ENCODE results near the gene CEP83. TPM values are rescaled to one million over a fixed set of nuclear protein-coding genes. Genes with fewer than 3 reads are reported as not detected.
"Not testable (repeated sequence)": the region's sequence is repeated elsewhere in the genome, so short reads cannot be mapped to it uniquely, and the experiment has no call there.

CEP83 gene
- total RNA-seq, 1 donor from 2014 or later, result 37.7 TPM

DNA sequence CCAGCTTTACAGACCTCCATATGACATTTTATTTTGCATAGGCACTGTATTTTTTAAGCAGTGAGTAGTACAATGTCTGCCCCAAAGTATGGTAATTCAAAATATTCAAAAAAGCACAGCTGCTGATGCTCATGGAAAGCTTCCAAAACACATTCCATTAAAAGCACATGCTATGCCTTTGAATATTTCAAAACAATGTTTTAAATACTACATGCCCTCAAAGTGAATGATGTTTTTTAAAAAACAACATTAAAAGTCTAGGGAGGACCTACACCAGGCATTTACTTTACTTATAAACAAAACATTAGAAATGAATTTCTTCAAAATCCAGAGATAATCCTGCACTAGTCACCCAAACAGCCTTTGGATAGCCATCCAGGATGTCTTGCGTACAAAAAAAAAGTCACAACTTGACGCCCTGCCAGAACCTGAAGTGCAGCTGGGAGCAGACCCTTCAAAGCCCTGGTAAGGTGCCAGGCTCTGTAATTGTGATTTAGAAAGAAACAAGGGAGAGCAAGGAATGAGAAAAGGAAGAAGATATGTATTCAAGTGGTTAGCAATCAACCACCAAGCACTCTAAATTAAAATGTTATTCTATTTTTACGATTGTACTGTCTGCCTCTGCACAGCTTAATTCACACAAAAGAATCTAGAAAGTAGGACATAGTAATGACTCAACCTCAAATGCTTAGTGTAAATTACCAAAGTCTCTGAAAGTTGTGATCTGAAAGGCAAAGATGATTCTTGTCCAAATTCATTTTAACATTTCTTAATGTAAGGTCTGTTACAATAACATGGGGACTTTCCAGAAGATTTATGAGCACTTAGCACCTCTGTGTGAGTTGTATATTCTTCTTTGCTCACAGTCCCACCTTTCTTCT, 31.9 kb downstream of the CEP83 start:
- Mint-ChIP-seq H3K27ac (peak overlapping the region; percentile 49), H3K36me3 (ENCODE audit: low read depth) (peaks cover 54% of the 10 kb centered on the region), H3K4me1 (ENCODE audit: low read depth) (peaks cover 18% of the 10 kb centered on the region), H3K4me3 (no peak overlapping the region), H3K9me3 (peaks cover 42% of the 10 kb centered on the region), H3K27me3 (ENCODE audit: insufficient read depth) (no peaks in the 10 kb centered on the region)
- no peak for DNase-seq (ENCODE audit: low spot score)
- intact Hi-C loops (cut with micrococcal nuclease), result loop anchor here (1.0 to 2.0 kb wide), 5 partner anchors 32 to 219 kb away; partner anchors contain the start of gene CEP83

DNA sequence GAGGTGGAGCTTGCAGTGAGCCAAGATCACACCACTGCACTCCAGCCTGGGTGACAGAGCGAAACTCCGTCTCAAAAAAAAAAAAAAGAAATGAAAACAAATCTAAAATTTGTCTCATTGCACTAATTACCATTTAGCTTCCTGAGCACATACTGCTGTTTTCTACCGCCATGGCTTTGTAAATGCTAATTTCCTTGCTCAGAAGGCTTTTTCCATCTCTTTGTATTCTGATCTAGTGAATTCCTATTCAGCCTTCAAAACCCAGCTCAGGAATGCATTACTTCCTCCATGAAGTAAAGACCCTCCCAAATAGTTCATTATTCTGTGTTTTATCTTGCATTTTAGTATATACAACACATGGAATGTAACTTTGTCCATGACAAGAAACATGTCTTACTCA, 33.6 kb downstream of the CEP83 start:
- no peak overlapping the region for H3K4me3 Mint-ChIP-seq
- no peaks in the 10 kb centered on the region for H3K27me3 Mint-ChIP-seq (ENCODE audit: insufficient read depth)
- H3K36me3 Mint-ChIP-seq (ENCODE audit: low read depth), result peaks cover 53% of the 10 kb centered on the region
- H3K4me1 Mint-ChIP-seq (ENCODE audit: low read depth), result peaks cover 18% of the 10 kb centered on the region
- DNase-seq (ENCODE audit: low spot score), result no peak
- H3K9me3 Mint-ChIP-seq, result peaks cover 50% of the 10 kb centered on the region
- intact Hi-C loops (cut with micrococcal nuclease), result no loop called here
- no peak overlapping the region for H3K27ac Mint-ChIP-seq

DNA sequence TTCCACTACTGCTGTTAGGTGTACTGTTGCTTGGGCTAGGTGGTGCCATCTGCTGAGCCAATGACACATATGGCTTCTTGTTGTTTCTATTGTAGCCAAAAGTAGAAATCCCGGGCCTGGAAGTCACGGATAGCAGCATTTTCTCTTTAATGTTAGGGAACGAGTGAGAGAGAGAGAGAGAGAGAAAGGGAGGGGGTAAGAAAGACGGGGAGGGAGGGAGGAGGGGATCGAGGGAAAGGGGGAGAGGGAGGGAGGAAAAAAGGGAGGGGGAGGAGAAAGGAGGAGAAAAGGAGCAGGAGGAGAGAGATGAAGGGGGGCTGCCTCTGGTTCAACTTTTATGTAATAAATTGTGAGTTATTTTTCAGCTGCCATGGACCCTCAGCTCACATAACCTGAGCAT, 34.8 kb downstream of the CEP83 start:
- intact Hi-C loops (cut with micrococcal nuclease); DNase-seq (ENCODE audit: low spot score); H3K27ac Mint-ChIP-seq; H3K27me3 Mint-ChIP-seq (ENCODE audit: insufficient read depth); H3K4me3 Mint-ChIP-seq: not testable (repeated sequence)
- H3K36me3 Mint-ChIP-seq (ENCODE audit: low read depth), result peaks cover 42% of the 10 kb centered on the region
- H3K4me1 Mint-ChIP-seq (ENCODE audit: low read depth), result peaks cover 12% of the 10 kb centered on the region
- peaks cover 37% of the 10 kb centered on the region for H3K9me3 Mint-ChIP-seq

DNA sequence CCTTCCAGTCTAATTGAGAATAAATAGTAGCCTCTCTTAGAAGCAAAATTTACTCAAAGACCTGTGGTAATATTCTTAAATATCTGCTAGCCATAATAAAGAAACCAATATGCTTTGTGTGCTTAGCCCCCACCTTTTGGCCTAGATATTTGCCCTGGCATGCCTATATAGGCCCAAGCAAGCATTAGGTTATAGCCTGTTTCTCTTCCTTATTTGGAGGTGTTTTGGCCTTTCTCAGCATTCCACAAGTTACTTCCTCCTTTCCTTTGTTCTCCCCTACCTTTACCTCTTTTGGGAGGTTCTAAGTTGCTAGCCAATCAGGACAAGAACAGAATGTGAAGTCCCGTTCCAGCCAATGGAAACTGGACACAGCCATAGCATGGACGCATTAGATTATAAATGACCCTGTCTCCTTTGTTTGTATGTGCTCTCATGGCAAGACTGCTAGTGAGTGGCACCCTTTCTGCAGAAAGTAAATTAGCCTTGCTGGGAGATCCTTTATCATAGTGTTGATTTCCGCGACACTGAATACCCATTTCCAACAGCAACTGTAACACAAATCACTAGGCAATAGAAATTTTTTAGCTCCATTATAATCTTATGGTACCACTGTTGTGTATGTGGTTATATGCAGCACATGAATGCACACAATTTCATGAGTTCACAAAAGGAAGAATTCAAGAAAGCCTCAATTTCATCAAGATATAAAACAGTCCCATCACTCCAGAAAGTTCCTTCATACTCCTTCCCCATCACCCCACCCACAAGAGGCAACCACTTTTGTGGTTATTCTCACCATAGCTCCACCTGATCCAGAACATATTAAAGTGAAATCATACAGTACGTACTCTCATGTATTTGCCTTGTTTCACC, 37.6 kb downstream of the CEP83 start:
- H3K4me3 Mint-ChIP-seq, result no peak overlapping the region
- H3K27ac Mint-ChIP-seq, result peak overlapping the region; percentile 1
- H3K27me3 Mint-ChIP-seq (ENCODE audit: insufficient read depth), result no peaks in the 10 kb centered on the region
- DNase-seq (ENCODE audit: low spot score), result no peak
- peaks cover 54% of the 10 kb centered on the region for H3K9me3 Mint-ChIP-seq
- intact Hi-C loops (cut with micrococcal nuclease), result no loop called here
- H3K4me1 Mint-ChIP-seq (ENCODE audit: low read depth), result peaks cover under 1% of the 10 kb centered on the region
- peaks cover 43% of the 10 kb centered on the region for H3K36me3 Mint-ChIP-seq (ENCODE audit: low read depth)

DNA sequence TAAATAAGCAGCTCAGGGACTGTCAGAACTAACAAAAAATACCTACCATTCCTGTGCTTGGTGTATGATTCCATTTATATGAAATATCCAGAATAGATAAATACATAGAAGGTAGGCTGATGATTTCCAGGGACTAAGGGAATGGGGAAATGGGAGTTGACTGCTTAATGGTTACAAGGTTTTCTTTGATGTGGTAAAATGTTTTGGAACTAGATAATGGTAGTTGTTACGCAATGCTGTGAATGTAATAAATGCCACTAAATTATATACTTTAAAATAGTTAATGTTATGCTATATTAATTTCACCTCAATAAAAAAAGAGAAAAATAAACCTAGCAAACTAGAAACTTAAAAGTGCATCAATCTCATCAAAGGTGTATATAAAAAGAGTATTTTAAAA, 41.1 kb downstream of the CEP83 start:
- Mint-ChIP-seq H3K4me3 (no peak overlapping the region), H3K27me3 (ENCODE audit: insufficient read depth) (no peaks in the 10 kb centered on the region), H3K36me3 (ENCODE audit: low read depth) (peaks cover 25% of the 10 kb centered on the region), H3K9me3 (peaks cover 44% of the 10 kb centered on the region), H3K27ac (no peak overlapping the region), H3K4me1 (ENCODE audit: low read depth) (no peaks in the 10 kb centered on the region)
- intact Hi-C loops (cut with micrococcal nuclease), result no loop called here
- no peak for DNase-seq (ENCODE audit: low spot score)

DNA sequence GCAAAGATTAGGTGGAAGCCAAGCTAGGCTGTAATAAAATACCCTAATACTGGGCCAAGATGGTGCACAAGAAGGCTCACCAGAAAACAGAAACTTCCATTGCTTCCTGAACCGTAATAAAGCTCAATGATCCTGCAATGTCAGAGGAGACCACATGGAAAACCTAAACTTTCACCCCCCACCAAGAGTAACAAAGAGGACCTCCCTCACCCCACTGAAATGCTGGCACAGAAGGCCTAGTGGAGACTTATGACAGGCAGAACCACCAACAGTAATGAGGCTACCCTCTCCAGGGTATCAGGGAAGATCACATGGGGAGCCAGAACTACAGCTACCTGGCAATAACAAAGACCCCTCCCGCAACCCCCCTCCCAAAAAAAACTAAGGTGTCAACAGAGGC, 43.1 kb downstream of the CEP83 start:
- peaks cover 15% of the 10 kb centered on the region for H3K36me3 Mint-ChIP-seq (ENCODE audit: low read depth)
- peaks cover 28% of the 10 kb centered on the region for H3K9me3 Mint-ChIP-seq
- H3K4me1 Mint-ChIP-seq (ENCODE audit: low read depth), result no peaks in the 10 kb centered on the region
- H3K27ac Mint-ChIP-seq, result no peak overlapping the region
- intact Hi-C loops (cut with micrococcal nuclease), result no loop called here
- no peak for DNase-seq (ENCODE audit: low spot score)
- no peak overlapping the region for H3K4me3 Mint-ChIP-seq
- H3K27me3 Mint-ChIP-seq (ENCODE audit: insufficient read depth), result no peaks in the 10 kb centered on the region

DNA sequence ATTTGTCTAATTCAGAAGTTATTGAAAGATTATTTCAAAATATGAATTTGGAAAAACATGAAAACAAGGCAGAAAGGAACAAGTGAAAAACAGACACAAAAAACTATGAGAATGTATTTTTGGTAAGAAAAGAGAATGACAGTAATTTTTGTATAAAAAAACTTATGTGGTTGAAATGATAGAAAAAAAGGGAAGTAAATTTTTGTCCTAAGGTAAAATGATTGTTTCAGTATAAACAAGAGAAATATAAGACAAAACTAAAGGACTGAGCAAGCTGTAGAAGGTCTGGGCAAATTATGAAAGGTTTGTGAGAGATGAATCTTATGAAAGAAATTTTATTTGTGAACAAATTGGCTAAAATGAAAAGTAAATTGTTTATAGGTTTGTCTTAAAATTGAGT, 44.6 kb downstream of the CEP83 start:
- no peak overlapping the region for H3K27ac Mint-ChIP-seq
- intact Hi-C loops (cut with micrococcal nuclease), result no loop called here
- no peak for DNase-seq (ENCODE audit: low spot score)
- H3K4me1 Mint-ChIP-seq (ENCODE audit: low read depth), result no peaks in the 10 kb centered on the region
- no peaks in the 10 kb centered on the region for H3K27me3 Mint-ChIP-seq (ENCODE audit: insufficient read depth)
- no peak overlapping the region for H3K4me3 Mint-ChIP-seq
- H3K9me3 Mint-ChIP-seq, result peaks cover 26% of the 10 kb centered on the region
- H3K36me3 Mint-ChIP-seq (ENCODE audit: low read depth), result peaks cover 16% of the 10 kb centered on the region

DNA sequence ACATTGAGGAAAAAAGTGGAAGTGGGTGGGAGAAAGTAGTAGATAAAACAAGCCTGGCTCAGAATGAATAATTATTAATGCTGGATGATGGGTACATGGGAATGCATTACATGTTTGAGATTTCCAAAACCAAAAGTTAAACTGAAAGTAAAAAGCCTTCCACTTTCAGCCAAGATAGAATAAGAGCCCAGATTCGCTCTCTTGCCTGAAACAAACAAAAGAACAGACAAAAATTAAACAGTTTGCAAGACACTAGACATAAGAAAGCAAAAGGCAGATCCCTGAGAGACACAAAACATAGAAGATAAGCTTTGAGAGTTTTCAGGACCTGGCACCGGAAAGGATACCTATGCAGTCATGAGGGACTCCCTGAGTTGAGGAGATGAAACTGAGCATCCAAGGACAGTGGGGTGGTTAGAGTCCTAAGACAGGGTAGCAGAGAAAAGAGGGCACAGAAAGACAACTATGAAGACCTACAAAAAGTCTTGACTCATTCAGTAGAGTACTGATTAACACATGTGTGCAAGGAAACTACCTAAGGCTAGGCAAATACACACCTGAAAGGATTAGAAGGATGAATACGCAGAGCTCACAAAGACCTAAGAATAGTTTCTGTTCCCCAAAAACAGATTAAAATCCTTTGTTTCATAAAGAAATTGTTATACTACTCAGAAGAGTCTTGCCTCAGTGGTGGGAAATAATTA, 54.1 kb downstream of the CEP83 start:
- Mint-ChIP-seq H3K27me3 (ENCODE audit: insufficient read depth) (no peaks in the 10 kb centered on the region), H3K9me3 (peaks cover 7% of the 10 kb centered on the region), H3K36me3 (ENCODE audit: low read depth) (peaks cover 17% of the 10 kb centered on the region), H3K4me3 (no peak overlapping the region), H3K4me1 (ENCODE audit: low read depth) (peaks cover 14% of the 10 kb centered on the region), H3K27ac (peak overlapping the region; percentile 33)
- intact Hi-C loops (cut with micrococcal nuclease), result no loop called here
- no peak for DNase-seq (ENCODE audit: low spot score)

DNA sequence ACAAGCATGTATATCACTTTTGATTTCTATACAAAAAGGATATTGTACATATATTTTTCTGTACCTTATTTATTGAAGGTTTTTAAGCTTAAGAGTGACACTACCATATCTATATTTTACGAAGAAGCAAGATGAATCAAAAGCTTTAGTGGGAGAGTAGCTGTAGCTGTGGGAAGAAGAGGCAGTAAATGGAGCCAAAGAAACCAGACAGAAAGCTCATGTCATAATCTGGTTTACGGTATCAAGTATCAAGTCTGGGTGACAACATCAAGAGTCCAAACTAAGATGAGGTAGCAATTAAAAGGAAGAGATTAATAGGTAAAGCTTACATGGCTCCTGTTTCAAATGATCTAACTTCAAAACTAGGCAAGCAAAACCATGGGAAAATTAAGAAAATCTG, 54.8 kb downstream of the CEP83 start:
- Mint-ChIP-seq H3K4me1 (ENCODE audit: low read depth) (peaks cover 14% of the 10 kb centered on the region), H3K4me3 (no peak overlapping the region), H3K9me3 (peaks cover 14% of the 10 kb centered on the region), H3K27me3 (ENCODE audit: insufficient read depth) (no peaks in the 10 kb centered on the region), H3K36me3 (ENCODE audit: low read depth) (peaks cover 23% of the 10 kb centered on the region), H3K27ac (no peak overlapping the region)
- intact Hi-C loops (cut with micrococcal nuclease), result no loop called here
- no peak for DNase-seq (ENCODE audit: low spot score)

DNA sequence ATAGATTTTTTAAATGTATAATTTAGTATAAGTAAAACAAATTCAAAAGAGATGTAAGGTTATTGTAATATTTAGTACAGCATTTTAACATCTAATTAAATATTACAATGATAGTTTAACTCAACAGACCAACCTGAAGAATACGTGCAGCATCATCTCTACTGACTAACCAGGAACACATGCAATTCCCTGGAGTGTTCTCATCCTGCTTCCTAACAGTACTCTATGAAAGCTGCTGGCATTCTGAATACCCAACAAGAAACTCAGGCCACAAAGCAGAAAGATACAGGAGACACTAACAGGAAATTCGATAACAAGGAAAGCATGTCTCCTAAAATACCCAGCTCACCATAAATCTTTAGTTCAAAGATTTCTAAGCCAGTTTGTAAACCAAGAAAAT, 58.3 kb downstream of the CEP83 start:
- H3K36me3 Mint-ChIP-seq (ENCODE audit: low read depth), result peaks cover 42% of the 10 kb centered on the region

DNA sequence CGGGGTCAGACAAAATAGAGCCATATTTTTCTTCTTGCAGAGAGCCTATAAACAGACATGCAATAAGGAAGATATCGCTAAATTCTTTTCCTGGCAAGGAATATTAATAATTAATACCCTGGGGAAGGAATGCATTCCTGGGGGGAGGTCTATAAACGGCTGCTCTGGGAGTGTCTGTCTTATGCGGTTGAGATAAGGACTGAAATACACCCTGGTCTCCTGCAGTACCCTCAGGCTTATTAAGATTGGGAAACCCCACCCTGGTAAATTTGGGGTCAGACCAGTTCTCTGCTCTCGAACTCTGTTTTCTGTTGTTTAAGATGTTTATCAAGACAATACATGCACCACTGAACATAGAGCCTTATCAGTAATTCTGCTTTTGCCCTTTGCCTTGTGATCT, 61.0 kb downstream of the CEP83 start:
- intact Hi-C loops (cut with micrococcal nuclease); H3K27me3 Mint-ChIP-seq (ENCODE audit: insufficient read depth); H3K27ac Mint-ChIP-seq; DNase-seq (ENCODE audit: low spot score); H3K4me1 Mint-ChIP-seq (ENCODE audit: low read depth); H3K4me3 Mint-ChIP-seq: not testable (repeated sequence)
- H3K9me3 Mint-ChIP-seq, result peaks cover 38% of the 10 kb centered on the region
- peaks cover 43% of the 10 kb centered on the region for H3K36me3 Mint-ChIP-seq (ENCODE audit: low read depth)

More for the DNA sequence above, 58.3 kb downstream of the CEP83 start:
- Mint-ChIP-seq H3K27me3 (ENCODE audit: insufficient read depth) (no peaks in the 10 kb centered on the region), H3K27ac (no peak overlapping the region), H3K4me3 (no peak overlapping the region), H3K9me3 (peaks cover 34% of the 10 kb centered on the region), H3K4me1 (ENCODE audit: low read depth) (peaks cover 14% of the 10 kb centered on the region)
- intact Hi-C loops (cut with micrococcal nuclease), result no loop called here
- no peak for DNase-seq (ENCODE audit: low spot score)

DNA sequence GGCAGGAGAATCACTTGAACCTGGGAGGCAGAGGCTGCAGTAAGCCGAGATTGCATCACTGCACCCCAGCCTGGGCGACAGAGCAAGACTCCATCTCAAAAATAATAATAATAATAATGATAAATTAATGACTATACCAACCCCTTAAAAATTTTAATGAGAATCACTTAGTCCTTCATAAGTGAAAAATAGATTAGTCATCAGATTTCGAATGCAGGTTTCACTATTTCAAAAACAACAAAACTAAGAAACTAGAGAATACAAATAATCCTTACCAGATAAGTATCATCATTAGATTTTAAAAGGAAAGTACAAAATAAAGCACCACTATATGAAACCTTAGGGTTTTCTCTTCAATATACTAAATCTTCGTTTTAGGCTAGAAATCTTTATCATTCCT, 62.3 kb downstream of the CEP83 start:
- DNase-seq (ENCODE audit: low spot score), result no peak
- Mint-ChIP-seq H3K27me3 (ENCODE audit: insufficient read depth) (no peaks in the 10 kb centered on the region), H3K4me3 (no peak overlapping the region), H3K9me3 (peaks cover 38% of the 10 kb centered on the region), H3K36me3 (ENCODE audit: low read depth) (peaks cover 41% of the 10 kb centered on the region), H3K4me1 (ENCODE audit: low read depth) (no peaks in the 10 kb centered on the region), H3K27ac (no peak overlapping the region)
- intact Hi-C loops (cut with micrococcal nuclease), result no loop called here
